ENCODE measurements around the gene COL16A1.

- TF ChIP-seq CTCF (IDR thresholded peaks at IDR 0.05) (no peak), POLR2A (IDR thresholded peaks at IDR 0.05) (no peak)
These were observed 60.9 kb downstream of the COL16A1 start for GRCh38 chr1:31642897-31643296.

All from uterus (tissue), 2 donors.